ENCODE results near the gene SIX4.

Gene SIX4

GRCh38 chr14:60665177-60665550, 59.0 kb downstream of the SIX4 start:
- no peak overlapping the region for H3K27ac ChIP-seq
- DNase-seq (ENCODE audit: low read depth, low spot score): no peak

GRCh38 chr14:60662982-60663381, 61.2 kb downstream of the SIX4 start:
- H3K27ac ChIP-seq: no peak overlapping the region
- DNase-seq (ENCODE audit: low read depth, low spot score): no peak

DNA sequence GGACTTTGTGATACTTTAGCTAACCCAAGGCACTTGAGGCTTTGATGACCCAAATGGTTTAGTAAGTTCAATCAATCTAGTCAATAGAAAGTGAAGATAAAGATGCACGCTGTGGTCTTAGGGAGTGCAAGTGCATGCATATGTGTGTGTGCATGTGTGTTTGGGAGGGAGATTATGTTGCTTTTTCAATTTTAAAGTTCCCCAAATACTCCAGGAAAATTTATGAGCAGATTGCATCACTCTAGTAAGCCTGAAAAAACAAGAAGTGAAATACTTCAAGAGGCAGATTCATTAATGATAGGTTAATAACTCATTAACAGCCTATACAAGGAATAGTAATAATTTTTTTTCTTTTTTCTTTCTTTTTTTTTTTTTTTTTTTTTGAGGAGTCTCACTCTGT, 62.4 kb downstream of the SIX4 start:
- DNase-seq (ENCODE audit: low read depth, low spot score): no peak
- no peak overlapping the region for H3K27ac ChIP-seq
